ENCODE measurements around the gene LGSN. TPM values are rescaled to one million over a fixed set of nuclear protein-coding genes. Genes with fewer than 3 reads are reported as not detected.
"Not testable (repeated sequence)": the region's sequence is repeated elsewhere in the genome, so short reads cannot be mapped to it uniquely, and the experiment has no call there.

LGSN gene
- total RNA-seq, 1 donor from 2014 or later: not detected

GRCh38 chr6:63275953-63276352 lies 43.8 kb downstream of the LGSN start:
- Histone ChIP-seq H3K4me1 (ENCODE audit: control insufficient read depth in 3 of 3, insufficient read depth in 3 of 3, low read length in 3 of 3) (no peaks in the 10 kb centered on the region), H3K9ac (ENCODE audit: low read depth in 1 of 3, low read length in 3 of 3) (no peak overlapping the region), H3K4me3 (ENCODE audit: low read length in 3 of 3) (no peak overlapping the region), H3K9me3 (ENCODE audit: control insufficient read depth in 3 of 3, low read length in 3 of 3) (no peaks in the 10 kb centered on the region), H3K27me3 (ENCODE audit: control insufficient read depth in 3 of 3, insufficient read depth in 3 of 3, low read length in 3 of 3) (no peaks in the 10 kb centered on the region), H3K27ac (ENCODE audit: low read depth, low read length) (no peak overlapping the region), H3K36me3 (ENCODE audit: control insufficient read depth in 3 of 3, insufficient read depth in 3 of 3, low read length in 3 of 3) (no peaks in the 10 kb centered on the region)

- not testable (repeated sequence) for H3K9ac ChIP-seq (ENCODE audit: low read depth in 1 of 3, low read length in 3 of 3); H3K9me3 ChIP-seq (ENCODE audit: control insufficient read depth in 3 of 3, low read length in 3 of 3); H3K4me1 ChIP-seq (ENCODE audit: control insufficient read depth in 3 of 3, insufficient read depth in 3 of 3, low read length in 3 of 3); H3K27me3 ChIP-seq (ENCODE audit: control insufficient read depth in 3 of 3, insufficient read depth in 3 of 3, low read length in 3 of 3); H3K36me3 ChIP-seq (ENCODE audit: control insufficient read depth in 3 of 3, insufficient read depth in 3 of 3, low read length in 3 of 3); H3K4me3 ChIP-seq (ENCODE audit: low read length in 3 of 3); H3K27ac ChIP-seq (ENCODE audit: low read depth, low read length)
Observed at GRCh38 chr6:63274795-63275430, 44.9 kb downstream of the LGSN start.

GRCh38 chr6:63272397-63272796 lies 47.4 kb downstream of the LGSN start:
- no peak overlapping the region for H3K4me3 ChIP-seq (ENCODE audit: low read length in 3 of 3)
- no peaks in the 10 kb centered on the region for H3K9me3 ChIP-seq (ENCODE audit: control insufficient read depth in 3 of 3, low read length in 3 of 3)
- H3K27me3 ChIP-seq (ENCODE audit: control insufficient read depth in 3 of 3, insufficient read depth in 3 of 3, low read length in 3 of 3): no peaks in the 10 kb centered on the region
- no peak overlapping the region for H3K27ac ChIP-seq (ENCODE audit: low read depth, low read length)
- no peaks in the 10 kb centered on the region for H3K4me1 ChIP-seq (ENCODE audit: control insufficient read depth in 3 of 3, insufficient read depth in 3 of 3, low read length in 3 of 3)
- H3K36me3 ChIP-seq (ENCODE audit: control insufficient read depth in 3 of 3, insufficient read depth in 3 of 3, low read length in 3 of 3): no peaks in the 10 kb centered on the region
- no peak overlapping the region for H3K9ac ChIP-seq (ENCODE audit: low read depth in 1 of 3, low read length in 3 of 3)

GRCh38 chr6:63269470-63269869 lies 50.3 kb downstream of the LGSN start:
- Histone ChIP-seq H3K4me1 (ENCODE audit: control insufficient read depth in 3 of 3, insufficient read depth in 3 of 3, low read length in 3 of 3) (no peaks in the 10 kb centered on the region), H3K27ac (ENCODE audit: low read depth, low read length) (no peak overlapping the region), H3K27me3 (ENCODE audit: control insufficient read depth in 3 of 3, insufficient read depth in 3 of 3, low read length in 3 of 3) (no peaks in the 10 kb centered on the region), H3K4me3 (ENCODE audit: low read length in 3 of 3) (no peak overlapping the region), H3K9me3 (ENCODE audit: control insufficient read depth in 3 of 3, low read length in 3 of 3) (no peaks in the 10 kb centered on the region), H3K9ac (ENCODE audit: low read depth in 1 of 3, low read length in 3 of 3) (no peak overlapping the region), H3K36me3 (ENCODE audit: control insufficient read depth in 3 of 3, insufficient read depth in 3 of 3, low read length in 3 of 3) (no peaks in the 10 kb centered on the region)

- Histone ChIP-seq H3K4me3 (ENCODE audit: low read length in 3 of 3) (no peak overlapping the region), H3K4me1 (ENCODE audit: control insufficient read depth in 3 of 3, insufficient read depth in 3 of 3, low read length in 3 of 3) (no peaks in the 10 kb centered on the region)
Observed at GRCh38 chr6:63268574-63268973, 51.2 kb downstream of the LGSN start.

GRCh38 chr6:63267828-63268227 lies 52.0 kb downstream of the LGSN start:
- Histone ChIP-seq H3K27me3 (ENCODE audit: control insufficient read depth in 3 of 3, insufficient read depth in 3 of 3, low read length in 3 of 3) (no peaks in the 10 kb centered on the region), H3K9me3 (ENCODE audit: control insufficient read depth in 3 of 3, low read length in 3 of 3) (no peaks in the 10 kb centered on the region), H3K27ac (ENCODE audit: low read depth, low read length) (no peak overlapping the region), H3K4me3 (ENCODE audit: low read length in 3 of 3) (no peak overlapping the region), H3K4me1 (ENCODE audit: control insufficient read depth in 3 of 3, insufficient read depth in 3 of 3, low read length in 3 of 3) (no peaks in the 10 kb centered on the region), H3K36me3 (ENCODE audit: control insufficient read depth in 3 of 3, insufficient read depth in 3 of 3, low read length in 3 of 3) (no peaks in the 10 kb centered on the region), H3K9ac (ENCODE audit: low read depth in 1 of 3, low read length in 3 of 3) (no peak overlapping the region)

More at GRCh38 chr6:63268574-63268973, 51.2 kb downstream of the LGSN start:
- Histone ChIP-seq H3K27ac (ENCODE audit: low read depth, low read length) (no peak overlapping the region), H3K27me3 (ENCODE audit: control insufficient read depth in 3 of 3, insufficient read depth in 3 of 3, low read length in 3 of 3) (no peaks in the 10 kb centered on the region), H3K36me3 (ENCODE audit: control insufficient read depth in 3 of 3, insufficient read depth in 3 of 3, low read length in 3 of 3) (no peaks in the 10 kb centered on the region), H3K9me3 (ENCODE audit: control insufficient read depth in 3 of 3, low read length in 3 of 3) (no peaks in the 10 kb centered on the region), H3K9ac (ENCODE audit: low read depth in 1 of 3, low read length in 3 of 3) (no peak overlapping the region)

- Histone ChIP-seq H3K9ac (ENCODE audit: low read depth in 1 of 3, low read length in 3 of 3) (no peak overlapping the region), H3K27ac (ENCODE audit: low read depth, low read length) (no peak overlapping the region), H3K4me1 (ENCODE audit: control insufficient read depth in 3 of 3, insufficient read depth in 3 of 3, low read length in 3 of 3) (no peaks in the 10 kb centered on the region), H3K36me3 (ENCODE audit: control insufficient read depth in 3 of 3, insufficient read depth in 3 of 3, low read length in 3 of 3) (no peaks in the 10 kb centered on the region), H3K9me3 (ENCODE audit: control insufficient read depth in 3 of 3, low read length in 3 of 3) (no peaks in the 10 kb centered on the region), H3K4me3 (ENCODE audit: low read length in 3 of 3) (no peak overlapping the region), H3K27me3 (ENCODE audit: control insufficient read depth in 3 of 3, insufficient read depth in 3 of 3, low read length in 3 of 3) (no peaks in the 10 kb centered on the region)
Observed at GRCh38 chr6:63267046-63267445, 52.7 kb downstream of the LGSN start.

- H3K9me3 ChIP-seq (ENCODE audit: control insufficient read depth in 3 of 3, low read length in 3 of 3): no peaks in the 10 kb centered on the region
- no peaks in the 10 kb centered on the region for H3K27me3 ChIP-seq (ENCODE audit: control insufficient read depth in 3 of 3, insufficient read depth in 3 of 3, low read length in 3 of 3)
- H3K4me1 ChIP-seq (ENCODE audit: control insufficient read depth in 3 of 3, insufficient read depth in 3 of 3, low read length in 3 of 3): no peaks in the 10 kb centered on the region
- H3K9ac ChIP-seq (ENCODE audit: low read depth in 1 of 3, low read length in 3 of 3): no peak overlapping the region
- no peaks in the 10 kb centered on the region for H3K36me3 ChIP-seq (ENCODE audit: control insufficient read depth in 3 of 3, insufficient read depth in 3 of 3, low read length in 3 of 3)
- no peak overlapping the region for H3K27ac ChIP-seq (ENCODE audit: low read depth, low read length)
- no peak overlapping the region for H3K4me3 ChIP-seq (ENCODE audit: low read length in 3 of 3)
Observed at GRCh38 chr6:63263444-63263843, 56.3 kb downstream of the LGSN start.

GRCh38 chr6:63261820-63262219 lies 58.0 kb downstream of the LGSN start:
- no peak overlapping the region for H3K9ac ChIP-seq (ENCODE audit: low read depth in 1 of 3, low read length in 3 of 3)
- no peak overlapping the region for H3K4me3 ChIP-seq (ENCODE audit: low read length in 3 of 3)
- no peaks in the 10 kb centered on the region for H3K4me1 ChIP-seq (ENCODE audit: control insufficient read depth in 3 of 3, insufficient read depth in 3 of 3, low read length in 3 of 3)

GRCh38 chr6:63259153-63259552 lies 60.6 kb downstream of the LGSN start:
- no peak overlapping the region for H3K27ac ChIP-seq (ENCODE audit: low read depth, low read length)

More at GRCh38 chr6:63261820-63262219, 58.0 kb downstream of the LGSN start:
- no peaks in the 10 kb centered on the region for H3K36me3 ChIP-seq (ENCODE audit: control insufficient read depth in 3 of 3, insufficient read depth in 3 of 3, low read length in 3 of 3)
- H3K27ac ChIP-seq (ENCODE audit: low read depth, low read length): no peak overlapping the region
- H3K27me3 ChIP-seq (ENCODE audit: control insufficient read depth in 3 of 3, insufficient read depth in 3 of 3, low read length in 3 of 3): no peaks in the 10 kb centered on the region
- H3K9me3 ChIP-seq (ENCODE audit: control insufficient read depth in 3 of 3, low read length in 3 of 3): no peaks in the 10 kb centered on the region

More at GRCh38 chr6:63259153-63259552, 60.6 kb downstream of the LGSN start:
- Histone ChIP-seq H3K27me3 (ENCODE audit: control insufficient read depth in 3 of 3, insufficient read depth in 3 of 3, low read length in 3 of 3) (no peaks in the 10 kb centered on the region), H3K9me3 (ENCODE audit: control insufficient read depth in 3 of 3, low read length in 3 of 3) (no peaks in the 10 kb centered on the region), H3K4me1 (ENCODE audit: control insufficient read depth in 3 of 3, insufficient read depth in 3 of 3, low read length in 3 of 3) (no peaks in the 10 kb centered on the region), H3K4me3 (ENCODE audit: low read length in 3 of 3) (no peak overlapping the region), H3K9ac (ENCODE audit: low read depth in 1 of 3, low read length in 3 of 3) (no peak overlapping the region), H3K36me3 (ENCODE audit: control insufficient read depth in 3 of 3, insufficient read depth in 3 of 3, low read length in 3 of 3) (no peaks in the 10 kb centered on the region)
